ENCODE data around the gene GOLGB1.
"Not testable (repeated sequence)": the region's sequence is repeated elsewhere in the genome, so short reads cannot be mapped to it uniquely, and the experiment has no call there.

The GOLGB1 gene

GRCh38 chr3:121757087-121757811 lies 7.7 kb upstream of the GOLGB1 start:
- DNase-seq (ENCODE audit: low read depth), result no peak
- H3K4me3 ChIP-seq (ENCODE audit: low read length), result no peak overlapping the region
- TF ChIP-seq, protein P1, sequence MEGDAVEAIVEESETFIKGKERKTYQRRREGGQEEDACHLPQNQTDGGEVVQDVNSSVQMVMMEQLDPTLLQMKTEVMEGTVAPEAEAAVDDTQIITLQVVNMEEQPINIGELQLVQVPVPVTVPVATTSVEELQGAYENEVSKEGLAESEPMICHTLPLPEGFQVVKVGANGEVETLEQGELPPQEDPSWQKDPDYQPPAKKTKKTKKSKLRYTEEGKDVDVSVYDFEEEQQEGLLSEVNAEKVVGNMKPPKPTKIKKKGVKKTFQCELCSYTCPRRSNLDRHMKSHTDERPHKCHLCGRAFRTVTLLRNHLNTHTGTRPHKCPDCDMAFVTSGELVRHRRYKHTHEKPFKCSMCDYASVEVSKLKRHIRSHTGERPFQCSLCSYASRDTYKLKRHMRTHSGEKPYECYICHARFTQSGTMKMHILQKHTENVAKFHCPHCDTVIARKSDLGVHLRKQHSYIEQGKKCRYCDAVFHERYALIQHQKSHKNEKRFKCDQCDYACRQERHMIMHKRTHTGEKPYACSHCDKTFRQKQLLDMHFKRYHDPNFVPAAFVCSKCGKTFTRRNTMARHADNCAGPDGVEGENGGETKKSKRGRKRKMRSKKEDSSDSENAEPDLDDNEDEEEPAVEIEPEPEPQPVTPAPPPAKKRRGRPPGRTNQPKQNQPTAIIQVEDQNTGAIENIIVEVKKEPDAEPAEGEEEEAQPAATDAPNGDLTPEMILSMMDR (conservative IDR thresholded peaks at IDR 0.05; ENCODE audit: low read length), result no peak

DNA sequence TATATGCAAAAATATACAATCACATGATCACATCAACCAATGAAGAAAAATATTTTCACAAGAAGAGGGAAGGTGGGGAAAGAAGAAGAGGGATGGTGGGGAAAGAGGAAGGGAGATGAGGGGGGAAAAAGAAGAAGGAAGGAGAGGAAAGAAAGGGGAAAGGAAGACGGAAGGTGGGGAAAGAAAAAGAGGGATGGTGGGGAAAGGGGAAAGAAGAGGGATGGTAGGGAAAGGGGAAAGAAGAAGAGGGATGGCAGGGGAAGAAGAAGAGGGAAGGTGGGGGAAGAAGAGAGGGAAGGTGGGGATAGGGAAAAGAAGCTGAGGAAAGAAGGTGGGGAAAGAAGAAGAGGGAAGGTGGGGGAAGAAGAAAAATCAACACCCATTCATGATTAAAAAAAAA lies 3.2 kb upstream of the GOLGB1 start:
- TF ChIP-seq, protein P1 (conservative IDR thresholded peaks at IDR 0.05; ENCODE audit: low read length), result no peak
- no peak overlapping the region for H3K4me3 ChIP-seq (ENCODE audit: low read length)
- DNase-seq (ENCODE audit: low read depth), result no peak

DNA sequence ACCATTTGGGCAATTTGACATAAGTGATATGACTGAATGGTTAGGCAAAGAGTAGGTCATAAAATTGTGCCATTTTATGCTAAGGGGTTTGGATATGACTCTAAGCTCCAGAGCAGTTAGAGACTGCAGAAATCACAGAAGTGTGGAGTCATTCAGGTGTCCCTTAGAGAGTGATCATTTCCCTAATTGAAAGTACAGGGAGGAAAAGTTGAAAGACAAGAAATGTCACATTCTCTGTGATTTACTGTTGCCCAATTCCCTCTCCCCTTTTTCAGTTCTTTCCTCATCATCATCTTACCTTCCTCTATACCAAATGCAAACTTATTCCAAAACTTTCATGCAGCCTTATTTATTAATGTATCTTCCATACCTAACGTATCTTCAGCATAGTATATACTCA lies 2.7 kb upstream of the GOLGB1 start:
- H3K4me3 ChIP-seq (ENCODE audit: low read length), result no peak overlapping the region
- no peak for DNase-seq (ENCODE audit: low read depth)
- TF ChIP-seq, protein P1 (conservative IDR thresholded peaks at IDR 0.05; ENCODE audit: low read length), result no peak

DNA sequence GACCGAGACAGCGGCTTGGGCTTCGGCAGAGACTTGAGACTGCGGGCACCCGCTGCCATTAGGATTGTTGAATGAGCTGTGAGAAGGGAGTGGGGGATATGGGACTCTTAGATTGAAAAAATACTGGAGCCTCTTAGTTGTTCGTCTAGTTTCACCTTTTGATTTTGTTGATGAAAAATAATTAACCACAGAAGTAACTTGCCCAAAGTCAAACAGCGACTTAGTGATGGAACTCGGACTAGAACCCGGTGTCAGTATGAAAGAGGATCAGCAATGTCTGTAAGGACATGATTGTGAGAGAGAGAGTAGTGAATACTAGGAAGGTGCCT lies 510 bp upstream of the GOLGB1 start:
- TF ChIP-seq, protein P1 (conservative IDR thresholded peaks at IDR 0.05; ENCODE audit: low read length), result no peak
- H3K4me3 ChIP-seq (ENCODE audit: low read length), result peak overlapping the region; percentile 96
- no peak for DNase-seq (ENCODE audit: low read depth)

GRCh38 chr3:121748680-121749275 lies 763 bp downstream of the GOLGB1 start:
- TF ChIP-seq, protein P1 (conservative IDR thresholded peaks at IDR 0.05; ENCODE audit: low read length), result no peak
- H3K4me3 ChIP-seq (ENCODE audit: low read length), result peak overlapping the region; percentile 96
- peak; percentile 63 for DNase-seq (ENCODE audit: low read depth)

DNA sequence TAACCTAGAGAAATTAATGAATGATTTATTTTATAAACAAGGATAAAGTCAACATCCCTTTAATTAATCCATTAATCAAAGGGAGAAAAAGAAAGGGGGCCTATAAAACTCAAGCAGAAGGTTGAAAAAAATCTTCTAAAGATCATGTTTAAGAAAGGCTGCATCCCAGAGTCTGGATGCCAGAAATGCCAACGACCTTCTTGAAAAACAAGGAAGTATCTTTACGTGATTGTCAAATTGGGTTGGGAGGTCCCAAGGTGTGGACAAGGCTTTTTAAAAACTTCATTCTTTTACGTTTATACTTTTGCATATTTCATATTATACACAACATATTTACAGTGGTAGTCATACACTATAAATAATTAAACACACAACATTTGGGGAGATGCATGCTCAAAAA lies 1.6 kb downstream of the GOLGB1 start:
- DNase-seq (ENCODE audit: low read depth), result no peak
- TF ChIP-seq, protein P1 (conservative IDR thresholded peaks at IDR 0.05; ENCODE audit: low read length), result no peak
- peak overlapping the region; percentile 96 for H3K4me3 ChIP-seq (ENCODE audit: low read length)

GRCh38 chr3:121743106-121743505 lies 6.4 kb downstream of the GOLGB1 start:
- not testable (repeated sequence) for DNase-seq (ENCODE audit: low read depth); H3K4me3 ChIP-seq (ENCODE audit: low read length)

All from AG10803 (cell line).